Measurements from ENCODE around the gene STK36.

- no peak for TF ChIP-seq CTCF (IDR thresholded peaks at IDR 0.05; ENCODE audit: low read depth, low read length)
- no peak for TF ChIP-seq EZH2phosphoT487 (IDR thresholded peaks at IDR 0.05; ENCODE audit: low read depth)
Measured at GRCh38 chr2:218710334-218710686, 38.4 kb downstream of the STK36 start.
